LoVo (cell line): Measurements from ENCODE around the gene TMEM37.

Source experiments
- DNase-seq: peaks from one replicate; pipeline ENCODE4 v3.0.0-alpha.2; 2016; ENCODE audit warnings: low spot score

TMEM37 gene

DNA sequence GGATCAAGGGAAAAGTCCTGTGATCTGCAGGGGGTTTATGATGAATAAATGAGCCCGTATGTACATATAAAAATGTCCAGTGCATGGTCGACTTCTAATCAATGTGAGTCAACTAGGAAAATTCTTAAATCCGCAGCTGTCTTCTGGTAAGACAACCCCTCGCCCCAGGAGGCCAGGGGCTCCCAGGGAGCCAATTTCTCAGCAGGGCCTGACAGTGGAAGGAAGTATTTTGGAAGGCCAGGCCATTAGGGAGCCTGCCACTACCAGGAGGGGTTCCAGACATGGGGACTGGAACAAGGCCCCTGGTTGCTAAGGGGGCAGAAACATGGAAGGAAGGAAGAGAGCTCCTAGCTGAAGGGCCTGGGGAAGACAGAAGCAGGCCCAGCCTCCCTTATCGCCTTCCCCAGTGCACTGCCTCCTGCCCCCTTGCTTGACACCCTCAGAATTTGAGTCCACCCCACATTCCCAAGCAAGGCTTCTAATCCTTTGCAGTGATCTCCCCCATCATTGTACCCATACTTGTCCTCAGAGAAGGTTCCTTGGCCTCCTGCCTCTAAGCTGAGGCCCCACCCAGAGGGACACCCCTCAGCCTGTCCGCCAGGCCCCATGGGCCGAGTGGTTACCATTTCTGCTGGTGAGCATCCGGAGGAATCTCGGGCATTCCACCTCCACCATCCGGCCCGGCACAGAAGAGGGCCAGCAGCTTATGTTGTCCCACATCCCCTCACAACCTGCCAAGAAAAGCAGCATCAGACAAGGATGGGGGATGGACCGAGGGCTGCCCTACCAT, 46.7 kb downstream of the TMEM37 start:
- DNase-seq = no peak

DNA sequence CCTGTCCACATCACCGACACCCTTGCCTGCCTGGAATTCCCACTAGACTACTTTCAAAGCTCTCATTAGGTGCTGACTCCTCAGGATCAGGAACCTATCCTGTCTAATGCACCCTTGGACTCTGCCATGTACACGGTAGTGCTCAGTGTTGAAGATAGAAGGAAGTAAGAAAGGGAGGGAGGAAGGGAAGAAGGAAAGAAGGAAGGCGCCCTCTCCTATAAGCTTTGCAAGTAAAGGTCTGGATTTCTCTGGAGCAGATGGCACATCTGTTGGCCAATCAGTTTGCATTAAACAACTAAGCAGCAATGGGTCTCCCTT, 47.3 kb downstream of the TMEM37 start:
- DNase-seq = no peak

DNA sequence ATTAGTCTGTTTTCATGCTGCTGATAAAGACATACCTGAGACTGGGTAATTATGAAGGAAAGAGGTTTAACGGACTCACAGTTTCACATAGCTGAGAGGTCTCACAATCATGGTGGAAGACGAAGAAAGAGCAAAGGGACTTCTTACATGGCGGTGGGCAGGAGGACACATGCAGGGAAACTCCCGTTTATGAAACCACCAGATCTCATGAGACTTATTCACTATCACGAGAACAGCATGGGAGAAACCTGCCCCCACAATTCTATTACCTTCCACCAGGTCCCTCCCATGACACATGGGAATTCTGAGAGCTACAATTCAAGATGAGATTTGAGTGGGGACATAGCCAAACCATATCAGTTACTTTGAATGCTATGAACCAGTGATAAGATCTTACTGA, 48.5 kb downstream of the TMEM37 start:
- DNase-seq = no peak

DNA sequence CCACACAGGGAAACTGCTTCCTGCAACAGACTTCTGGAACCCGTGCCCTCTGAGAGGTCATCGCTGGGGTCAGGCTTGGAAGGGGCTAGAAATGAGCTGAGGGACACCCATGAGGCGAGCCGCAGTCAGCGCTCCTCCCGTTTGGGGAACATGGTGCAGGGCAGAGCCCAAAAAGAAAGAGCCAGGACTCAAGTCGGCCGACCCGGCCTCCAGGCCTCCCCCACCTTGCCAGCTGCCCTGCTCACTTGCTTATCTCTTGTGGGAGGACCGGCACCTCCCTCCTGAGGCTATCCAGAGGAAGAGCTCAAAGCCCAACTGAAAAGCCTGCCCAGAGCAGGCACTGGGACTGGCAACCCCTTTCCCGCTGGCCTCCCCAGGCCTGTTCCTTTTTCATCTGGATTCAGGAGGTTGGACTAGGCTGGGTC, 49.1 kb downstream of the TMEM37 start:
- DNase-seq = no peak

DNA sequence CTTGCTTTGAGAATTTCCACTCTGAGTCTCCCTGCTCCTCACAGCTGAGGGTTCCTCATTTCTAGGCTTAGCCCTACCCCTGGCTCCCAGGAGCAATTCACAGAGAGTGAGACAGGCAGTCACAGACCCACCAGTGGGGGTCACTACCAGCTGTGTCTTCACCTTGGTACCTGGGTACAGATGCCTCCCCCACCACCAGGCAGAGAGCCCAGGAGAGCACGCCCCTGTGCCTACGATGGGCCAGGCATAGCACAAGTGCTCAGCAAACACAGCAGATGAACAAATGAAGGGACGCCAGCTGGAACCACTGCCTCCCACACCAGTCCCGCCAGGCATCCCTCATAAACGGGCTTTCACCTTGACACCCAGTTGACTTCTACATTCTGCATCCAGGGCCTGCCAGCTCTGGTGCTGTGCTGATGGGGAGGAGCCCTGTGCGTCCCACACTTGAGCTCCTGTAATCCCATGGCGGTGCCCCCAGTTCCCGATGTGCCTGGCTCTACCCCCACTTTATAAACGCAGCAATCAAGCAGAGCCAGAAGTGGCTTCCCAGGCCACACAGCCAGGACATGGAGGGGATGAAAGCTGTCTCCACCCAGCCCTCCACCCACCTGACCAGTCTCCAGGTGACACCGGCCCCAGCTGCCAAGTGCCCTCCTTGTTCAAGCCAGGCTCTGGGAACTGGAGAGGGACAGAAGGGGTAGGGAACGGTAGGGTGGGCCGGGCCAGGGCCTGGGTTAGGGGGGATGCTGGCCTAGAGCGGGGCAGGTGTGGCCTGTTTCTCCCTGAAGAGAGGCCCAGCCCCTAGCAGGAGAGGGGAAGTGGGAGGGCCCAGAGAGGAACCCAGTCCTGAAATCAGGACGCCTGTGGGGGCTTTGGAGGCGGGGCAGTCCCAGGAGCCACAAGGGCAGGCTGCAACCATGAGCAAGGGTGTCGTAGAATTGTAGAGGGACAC, 50.1 kb downstream of the TMEM37 start:
- no peak for DNase-seq

DNA sequence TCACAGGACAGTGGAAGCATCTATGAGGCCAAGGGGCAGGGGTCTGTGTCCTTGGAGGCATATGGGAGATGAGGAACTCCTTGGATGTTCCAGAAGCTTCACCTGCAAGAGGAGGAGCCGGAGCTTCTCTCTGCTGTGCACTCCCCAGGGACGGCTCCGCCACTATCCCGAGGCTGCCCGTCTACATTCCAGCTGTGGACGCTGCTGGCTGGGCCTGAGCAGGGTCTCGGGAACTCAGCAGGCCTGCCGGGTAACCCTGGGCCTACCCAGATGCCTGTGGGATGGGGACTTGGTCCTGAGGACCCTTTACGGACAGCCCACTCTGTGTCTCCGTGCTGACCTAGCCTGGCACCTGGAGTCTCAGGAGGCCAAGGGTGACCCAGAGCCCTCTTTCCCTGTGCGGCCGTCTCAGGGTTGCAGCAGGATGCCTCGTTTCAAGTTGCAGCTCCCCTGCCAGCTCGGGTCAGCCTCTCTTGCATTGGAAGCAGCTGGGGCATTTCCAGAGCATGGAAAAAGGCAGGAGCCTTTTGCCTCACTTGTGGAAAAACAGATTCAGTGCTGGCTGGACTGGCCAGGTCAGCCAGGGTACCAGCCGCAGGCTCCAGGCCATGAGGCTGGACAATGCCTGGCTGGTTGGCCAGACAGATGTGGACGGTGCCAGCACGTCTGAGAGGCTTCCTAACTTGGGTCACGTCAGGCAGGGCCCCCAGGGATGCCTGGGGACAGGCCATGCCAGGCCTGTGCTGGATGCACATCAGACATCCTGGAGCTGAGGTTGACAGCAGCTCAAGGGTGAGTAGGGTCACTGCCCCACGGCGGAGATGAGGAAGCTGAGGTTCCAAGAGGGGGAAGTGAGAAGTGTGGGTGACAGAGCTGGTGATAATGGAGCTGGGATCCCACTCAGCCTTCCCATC, 51.1 kb downstream of the TMEM37 start:
- DNase-seq = no peak

DNA sequence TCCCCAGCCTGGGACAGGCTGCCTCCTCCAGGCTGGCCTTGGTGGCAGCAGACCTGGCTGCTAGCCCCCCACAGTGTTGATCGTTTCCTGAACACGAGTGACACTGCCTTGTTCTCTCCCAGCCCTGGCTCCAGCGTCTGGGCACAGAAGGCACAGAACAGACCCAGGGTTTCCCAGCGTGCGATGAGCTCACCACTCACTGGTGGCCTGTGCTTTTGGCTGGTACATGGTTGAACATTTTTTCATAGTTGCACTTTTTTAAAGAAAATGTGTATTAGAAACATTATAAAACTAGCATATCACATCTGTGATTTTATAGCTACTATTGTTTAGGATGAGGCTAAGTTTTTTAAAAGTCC, 51.7 kb downstream of the TMEM37 start:
- DNase-seq = no peak

DNA sequence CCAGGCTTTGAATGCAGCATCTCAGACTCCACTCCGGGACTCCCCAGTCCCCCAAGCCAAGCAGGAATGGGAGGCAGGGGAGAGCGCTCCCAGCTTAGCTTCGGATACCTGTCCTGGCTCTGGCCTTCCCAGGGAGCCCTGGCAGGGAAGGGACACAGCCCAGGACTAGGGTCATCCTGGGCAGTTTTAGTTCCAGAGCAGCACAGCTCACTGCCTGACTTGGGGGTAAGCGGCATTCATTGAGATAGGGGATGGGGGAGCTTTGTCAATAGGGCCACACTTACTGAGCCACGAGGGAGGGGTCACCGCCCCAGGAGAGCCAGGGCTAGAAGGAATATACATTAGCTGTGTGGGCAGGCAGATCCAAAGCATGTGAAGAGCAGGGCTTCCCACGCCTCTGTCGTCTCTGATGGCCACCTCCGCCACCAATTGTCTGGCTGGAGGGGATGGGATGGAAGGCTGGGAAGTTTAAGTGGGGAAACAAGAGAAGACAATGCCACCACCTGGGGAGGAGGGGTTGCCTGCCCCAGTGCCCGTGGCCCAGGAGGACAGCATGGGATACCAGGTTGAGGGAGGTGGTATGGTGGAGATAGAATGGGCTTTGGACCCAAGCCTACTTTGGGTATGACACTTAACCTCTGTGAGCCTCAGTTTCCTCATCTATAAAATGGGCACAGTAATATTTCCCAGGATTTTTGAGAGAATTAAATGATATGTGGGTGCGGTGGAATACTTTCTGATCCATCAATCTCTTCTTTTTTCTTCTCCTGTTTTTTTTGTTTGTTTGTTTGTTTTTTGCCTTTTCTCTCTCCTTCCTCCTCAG, 52.5 kb downstream of the TMEM37 start:
- DNase-seq = no peak

DNA sequence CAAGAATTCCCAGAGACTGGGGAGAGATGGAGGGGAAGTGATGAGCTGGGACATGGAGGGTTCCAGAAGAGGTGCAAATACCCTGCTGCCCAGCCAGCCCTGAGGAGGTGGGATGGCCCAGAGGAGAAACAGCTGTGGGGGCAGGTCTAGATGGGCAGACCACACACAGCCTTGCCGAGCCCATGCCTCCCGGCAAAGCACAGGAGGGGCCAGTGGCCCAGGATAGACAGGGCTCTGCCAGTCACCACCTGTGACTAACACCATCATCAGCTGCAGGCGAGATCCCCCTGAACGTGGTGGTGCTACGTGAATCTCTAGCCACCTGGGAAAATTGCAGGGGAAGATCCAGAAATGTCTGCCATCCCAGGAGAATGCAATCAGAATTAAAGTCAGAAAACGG, 53.2 kb downstream of the TMEM37 start:
- DNase-seq = no peak

DNA sequence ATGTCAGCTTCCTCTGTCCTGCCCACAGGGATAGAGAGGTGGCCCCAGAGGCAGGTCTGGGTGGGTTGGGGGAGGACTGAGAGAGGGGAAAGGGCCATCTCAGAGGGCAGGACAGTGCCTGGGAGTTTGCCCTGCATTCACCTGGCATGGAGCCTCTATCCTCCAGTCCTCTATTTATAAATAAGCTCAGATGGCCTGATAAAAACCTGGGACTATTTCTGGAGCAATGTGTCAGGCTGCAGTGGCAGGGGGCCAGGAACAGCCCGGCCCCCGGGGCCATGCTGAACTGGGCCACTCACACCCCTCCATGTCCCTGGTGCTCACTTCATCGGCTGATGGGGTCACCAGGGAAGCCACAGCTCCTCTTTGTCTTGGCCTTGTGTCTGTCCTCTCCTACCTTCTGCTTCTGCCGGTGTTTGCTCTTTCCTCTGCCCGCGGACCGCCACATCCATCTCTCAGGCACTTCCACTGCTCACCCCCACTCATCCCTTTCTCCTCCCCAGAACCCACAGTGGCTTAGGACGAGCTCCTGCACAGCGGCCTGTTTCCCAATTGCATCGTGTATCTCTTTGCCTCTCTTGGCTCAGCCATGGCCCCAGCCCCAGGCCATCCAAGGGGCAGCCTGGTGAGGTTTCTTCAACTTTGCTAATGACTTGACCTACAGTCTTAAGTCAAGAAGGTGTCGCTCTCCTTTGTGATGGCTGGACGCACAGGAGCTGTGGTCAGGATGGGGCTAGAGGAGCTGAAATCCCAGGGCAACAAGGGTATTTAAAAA, 53.9 kb downstream of the TMEM37 start:
- no peak for DNase-seq

DNA sequence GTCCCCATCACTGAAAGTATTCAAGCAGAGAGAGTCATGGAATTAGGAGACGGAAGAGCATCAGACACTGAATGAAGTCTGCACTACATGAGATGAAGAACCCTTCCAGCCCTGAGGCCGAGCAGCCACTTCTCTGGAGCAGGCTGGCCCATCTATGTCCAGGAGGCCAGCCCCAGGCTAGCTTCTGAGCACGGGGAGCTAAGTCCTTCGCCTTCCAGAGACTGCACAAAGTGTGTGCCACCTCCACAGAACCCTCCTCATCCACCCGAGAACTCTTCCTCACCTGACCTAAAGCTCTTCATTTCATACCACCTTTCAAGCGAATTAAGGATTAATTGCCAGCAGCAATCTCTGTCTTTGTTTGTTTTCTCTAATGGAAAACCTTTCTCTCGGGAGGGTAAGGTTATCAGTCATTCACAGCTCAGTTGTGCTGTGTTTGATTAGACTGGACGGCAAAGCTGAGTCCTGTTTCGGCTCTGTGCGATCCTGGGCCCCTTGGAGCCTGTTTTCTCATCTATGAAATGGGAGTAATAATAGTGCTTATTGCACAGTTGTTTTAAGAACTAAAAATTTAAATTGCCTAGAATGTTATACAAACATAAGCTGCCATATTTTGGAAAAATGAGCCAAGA, 54.7 kb downstream of the TMEM37 start:
- no peak for DNase-seq

DNA sequence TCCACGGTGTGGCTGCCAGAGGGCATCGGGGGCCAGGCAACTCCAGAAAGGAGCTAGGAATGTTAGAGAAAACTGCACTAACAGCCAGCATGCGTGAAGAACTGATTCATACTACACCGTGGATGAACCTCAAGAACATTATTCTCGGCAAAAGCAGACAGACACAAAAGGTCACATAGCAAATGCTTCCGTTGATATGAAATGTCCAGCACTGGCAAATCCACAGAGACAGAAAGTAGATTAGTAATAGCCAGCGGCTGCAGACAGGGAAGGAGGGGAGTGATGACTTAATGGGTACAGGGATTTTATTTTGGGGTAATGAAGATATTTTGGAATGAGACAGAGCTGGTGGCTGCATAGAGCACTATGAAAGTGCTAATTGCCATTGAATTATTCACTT, 55.2 kb downstream of the TMEM37 start:
- DNase-seq = no peak

DNA sequence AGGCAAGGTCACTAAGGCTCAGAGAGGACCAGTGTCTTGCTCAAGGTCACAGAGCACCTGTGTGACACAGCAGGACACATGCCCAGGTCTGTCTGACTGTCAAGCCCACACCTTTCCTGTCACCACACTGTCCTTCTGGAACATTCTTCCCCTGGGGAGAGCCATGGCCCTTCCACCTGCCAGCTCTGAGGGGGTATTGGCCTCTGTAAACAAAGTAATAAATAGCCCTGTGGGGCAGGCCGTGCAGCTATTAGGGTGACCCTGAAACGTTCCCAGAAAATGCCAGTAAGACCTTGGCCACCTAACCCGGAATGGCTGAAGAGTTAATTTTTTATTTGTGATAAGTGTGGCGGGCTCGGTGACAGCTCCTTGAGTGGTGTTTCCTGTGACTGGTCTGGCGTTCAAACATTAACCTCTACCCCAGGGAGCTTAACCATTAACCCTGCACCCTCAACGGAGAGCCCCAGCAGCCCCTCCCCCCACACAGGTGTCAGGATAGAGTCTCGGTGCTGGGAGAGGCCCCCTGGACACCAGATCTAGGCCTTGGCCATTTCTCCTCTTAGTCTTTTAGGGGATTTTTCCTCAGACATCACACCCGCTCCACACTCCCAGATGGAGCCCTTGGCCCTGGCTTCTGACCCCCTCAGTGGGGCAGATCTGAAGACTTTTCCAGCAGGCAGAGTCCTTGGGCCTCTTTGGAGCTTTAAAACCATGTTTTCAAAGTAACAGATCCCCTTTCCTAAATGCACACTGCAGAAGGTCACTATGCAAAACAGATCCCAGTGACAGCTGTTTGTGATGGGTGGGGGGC, 56.0 kb downstream of the TMEM37 start:
- DNase-seq = peak; percentile 38
